NCI-H510A treated with DMSO at 0.1 percent for 48 hours (cell line): ENCODE measurements around the gene CENPC.
"Not testable (repeated sequence)": the region's sequence is repeated elsewhere in the genome, so short reads cannot be mapped to it uniquely, and the experiment has no call there.

Experiments used
- DNase-seq: peaks from one replicate; lab custom pipeline; 2025; lab: John Stamatoyannopoulos, UW

CENPC gene

GRCh38 chr4:67475155-67475554 lies 70.1 kb downstream of the CENPC start:
- DNase-seq, result no peak

- no peak for DNase-seq
These were observed 74.4 kb downstream of the CENPC start for GRCh38 chr4:67470871-67471270.

GRCh38 chr4:67468830-67469229 lies 76.5 kb downstream of the CENPC start:
- no peak for DNase-seq

GRCh38 chr4:67466751-67467150 lies 78.6 kb downstream of the CENPC start:
- DNase-seq, result no peak

- no peak for DNase-seq
These were observed 79.6 kb downstream of the CENPC start for GRCh38 chr4:67465763-67466052.

GRCh38 chr4:67465032-67465762 lies 80.1 kb downstream of the CENPC start:
- no peak for DNase-seq

- no peak for DNase-seq
These were observed 84.7 kb downstream of the CENPC start for GRCh38 chr4:67460574-67460973.

GRCh38 chr4:67459164-67459563 lies 86.1 kb downstream of the CENPC start:
- DNase-seq, result no peak

GRCh38 chr4:67456577-67457196 lies 88.6 kb downstream of the CENPC start:
- no peak for DNase-seq

GRCh38 chr4:67452846-67453205 lies 92.5 kb downstream of the CENPC start:
- not testable (repeated sequence) for DNase-seq

- DNase-seq, result no peak
These were observed 93.0 kb downstream of the CENPC start for GRCh38 chr4:67452100-67452845.

- DNase-seq, result no peak
These were observed 93.8 kb downstream of the CENPC start for GRCh38 chr4:67451464-67451863.

- no peak for DNase-seq
These were observed 96.7 kb downstream of the CENPC start for GRCh38 chr4:67448621-67449020.

- DNase-seq, result no peak
These were observed 97.4 kb downstream of the CENPC start for GRCh38 chr4:67447873-67448272.

GRCh38 chr4:67446811-67447210 lies 98.5 kb downstream of the CENPC start:
- no peak for DNase-seq

GRCh38 chr4:67445881-67446280 lies 99.4 kb downstream of the CENPC start:
- not testable (repeated sequence) for DNase-seq

GRCh38 chr4:67438975-67439374 lies 106.3 kb downstream of the CENPC start:
- DNase-seq, result no peak

- no peak for DNase-seq
These were observed 107.2 kb downstream of the CENPC start for GRCh38 chr4:67437974-67438713.

GRCh38 chr4:67436742-67437141 lies 108.6 kb downstream of the CENPC start:
- no peak for DNase-seq

- no peak for DNase-seq
These were observed 114.3 kb downstream of the CENPC start for GRCh38 chr4:67430989-67431388.

GRCh38 chr4:67428819-67429218 lies 116.5 kb downstream of the CENPC start:
- DNase-seq, result no peak
